ENCODE results near the gene CADPS.

DNA sequence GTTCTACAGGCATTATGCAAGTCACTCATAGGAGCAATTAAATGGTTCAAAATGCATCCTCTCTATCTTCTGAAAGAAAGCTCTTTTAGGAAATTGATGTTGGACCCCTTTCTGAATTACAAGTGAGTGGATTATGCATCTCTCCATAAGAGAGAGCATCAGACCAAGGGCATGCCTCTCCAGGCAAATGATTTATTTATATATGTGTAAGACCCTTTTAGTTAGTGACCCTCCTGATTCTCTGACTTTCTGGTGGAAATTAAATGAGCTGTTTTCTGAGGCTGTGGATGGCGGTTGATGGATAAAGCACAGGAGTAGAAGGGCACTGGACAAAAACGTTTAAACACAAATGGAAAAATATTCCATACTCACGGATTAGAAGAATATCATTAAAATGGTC is 62.6 kb downstream of the CADPS start:
- TF ChIP-seq, protein P1, sequence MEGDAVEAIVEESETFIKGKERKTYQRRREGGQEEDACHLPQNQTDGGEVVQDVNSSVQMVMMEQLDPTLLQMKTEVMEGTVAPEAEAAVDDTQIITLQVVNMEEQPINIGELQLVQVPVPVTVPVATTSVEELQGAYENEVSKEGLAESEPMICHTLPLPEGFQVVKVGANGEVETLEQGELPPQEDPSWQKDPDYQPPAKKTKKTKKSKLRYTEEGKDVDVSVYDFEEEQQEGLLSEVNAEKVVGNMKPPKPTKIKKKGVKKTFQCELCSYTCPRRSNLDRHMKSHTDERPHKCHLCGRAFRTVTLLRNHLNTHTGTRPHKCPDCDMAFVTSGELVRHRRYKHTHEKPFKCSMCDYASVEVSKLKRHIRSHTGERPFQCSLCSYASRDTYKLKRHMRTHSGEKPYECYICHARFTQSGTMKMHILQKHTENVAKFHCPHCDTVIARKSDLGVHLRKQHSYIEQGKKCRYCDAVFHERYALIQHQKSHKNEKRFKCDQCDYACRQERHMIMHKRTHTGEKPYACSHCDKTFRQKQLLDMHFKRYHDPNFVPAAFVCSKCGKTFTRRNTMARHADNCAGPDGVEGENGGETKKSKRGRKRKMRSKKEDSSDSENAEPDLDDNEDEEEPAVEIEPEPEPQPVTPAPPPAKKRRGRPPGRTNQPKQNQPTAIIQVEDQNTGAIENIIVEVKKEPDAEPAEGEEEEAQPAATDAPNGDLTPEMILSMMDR (IDR thresholded peaks at IDR 0.05; ENCODE audit: low read length) = no peak
- TF ChIP-seq EZH2 (IDR thresholded peaks at IDR 0.05; ENCODE audit: borderline replicate concordance, low read length) = no peak

All from OCI-LY1 (cell line).